Activated CD8-positive, alpha-beta memory T cell treated with anti-CD3 and anti-CD28 coated beads, Interleukin-2, amount 50 U/mL, for 48 hours (primary cell): ENCODE results near the gene MED25.

Experiments used
- DNase-seq: peaks from one replicate; pipeline ENCODE4 v3.0.0-alpha.2; 2020

The MED25 gene

GRCh38 chr19:49875177-49875576, 57.1 kb downstream of the MED25 start:
- no peak for DNase-seq

- DNase-seq = peak; percentile 82
These were observed 57.9 kb downstream of the MED25 start for GRCh38 chr19:49875857-49876421.

- peak; percentile 96 for DNase-seq
These were observed 58.4 kb downstream of the MED25 start for GRCh38 chr19:49876422-49877019.

GRCh38 chr19:49877020-49877878, 59.2 kb downstream of the MED25 start, which contains the start of the genes AKT1S1 and TBC1D17:
AKT1S1 (minus strand) TSS chr19:49877355; CDS start chr19:49873295, 4,060 bp downstream.
TBC1D17 (plus strand) TSS chr19:49877702; CDS start chr19:49877724, 22 bp downstream.
- peak; percentile 97 for DNase-seq

- DNase-seq = peak; percentile 98
These were observed 60.0 kb downstream of the MED25 start for GRCh38 chr19:49877879-49878743.

GRCh38 chr19:49878744-49879070, 60.6 kb downstream of the MED25 start:
- no peak for DNase-seq

GRCh38 chr19:49879243-49879963, 61.3 kb downstream of the MED25 start:
- DNase-seq = no peak

- DNase-seq = no peak
These were observed 62.2 kb downstream of the MED25 start for GRCh38 chr19:49880162-49880869.

- no peak for DNase-seq
These were observed 63.1 kb downstream of the MED25 start for GRCh38 chr19:49881186-49881585.

GRCh38 chr19:49881672-49882394, 63.7 kb downstream of the MED25 start:
- DNase-seq = no peak

- DNase-seq = no peak
These were observed 64.6 kb downstream of the MED25 start for GRCh38 chr19:49882643-49883042.

GRCh38 chr19:49883094-49883493, 65.0 kb downstream of the MED25 start:
- DNase-seq = no peak

GRCh38 chr19:49884109-49884508, 66.0 kb downstream of the MED25 start:
- DNase-seq = no peak

GRCh38 chr19:49884760-49885159, 66.7 kb downstream of the MED25 start:
- no peak for DNase-seq
